Measurements from ENCODE around the gene SASH1.

SASH1 gene

DNA sequence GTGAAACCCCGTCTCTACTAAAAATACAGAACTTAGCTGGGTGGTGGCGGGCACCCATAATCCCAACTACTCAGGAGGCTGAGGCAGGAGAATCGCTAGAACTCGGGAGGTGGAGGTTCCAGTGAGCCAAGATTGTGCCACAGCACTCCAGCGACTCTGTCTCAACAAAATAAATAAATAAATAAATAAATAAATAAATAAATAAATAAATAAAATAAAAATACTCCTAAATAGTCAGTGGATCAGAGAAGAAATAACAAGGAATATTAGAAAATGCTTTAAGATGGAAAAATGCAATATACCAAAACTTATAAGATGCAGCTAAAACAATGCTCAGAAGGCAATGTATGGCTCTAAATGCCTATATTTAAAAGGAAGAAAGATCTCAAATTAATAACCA lies 39.0 kb upstream of the SASH1 start:
- Histone ChIP-seq H3K4me3 (ENCODE audit: low read depth in 1 of 2, low read length in 2 of 2) (no peak overlapping the region), H4K20me1 (ENCODE audit: insufficient read depth, low read length) (no peaks in the 10 kb centered on the region), H3K9me3 (ENCODE audit: insufficient read depth, low read length, severe bottlenecking) (no peaks in the 10 kb centered on the region), H3K79me2 (ENCODE audit: insufficient read depth, low read length) (no peaks in the 10 kb centered on the region), H3K4me2 (ENCODE audit: insufficient read depth, low read length) (no peak overlapping the region), H3K9ac (ENCODE audit: low read depth, low read length) (no peak overlapping the region), H2AFZ (ENCODE audit: low read depth, low read length) (no peak overlapping the region), H3K27me3 (ENCODE audit: insufficient read depth, low read length, poor library complexity) (no peaks in the 10 kb centered on the region), H3K36me3 (ENCODE audit: insufficient read depth, low read length) (no peaks in the 10 kb centered on the region), H3K27ac (ENCODE audit: low read length) (no peak overlapping the region), H3K4me1 (ENCODE audit: insufficient read depth, low read length) (no peaks in the 10 kb centered on the region)
- DNase-seq (no peak), ATAC-seq (ENCODE audit: insufficient read depth, low read depth) (no peak)
- TF ChIP-seq EZH2 (IDR thresholded peaks at IDR 0.05; ENCODE audit: borderline replicate concordance, low read depth, low read length, severe bottlenecking): no peak
- TF ChIP-seq, protein P1, sequence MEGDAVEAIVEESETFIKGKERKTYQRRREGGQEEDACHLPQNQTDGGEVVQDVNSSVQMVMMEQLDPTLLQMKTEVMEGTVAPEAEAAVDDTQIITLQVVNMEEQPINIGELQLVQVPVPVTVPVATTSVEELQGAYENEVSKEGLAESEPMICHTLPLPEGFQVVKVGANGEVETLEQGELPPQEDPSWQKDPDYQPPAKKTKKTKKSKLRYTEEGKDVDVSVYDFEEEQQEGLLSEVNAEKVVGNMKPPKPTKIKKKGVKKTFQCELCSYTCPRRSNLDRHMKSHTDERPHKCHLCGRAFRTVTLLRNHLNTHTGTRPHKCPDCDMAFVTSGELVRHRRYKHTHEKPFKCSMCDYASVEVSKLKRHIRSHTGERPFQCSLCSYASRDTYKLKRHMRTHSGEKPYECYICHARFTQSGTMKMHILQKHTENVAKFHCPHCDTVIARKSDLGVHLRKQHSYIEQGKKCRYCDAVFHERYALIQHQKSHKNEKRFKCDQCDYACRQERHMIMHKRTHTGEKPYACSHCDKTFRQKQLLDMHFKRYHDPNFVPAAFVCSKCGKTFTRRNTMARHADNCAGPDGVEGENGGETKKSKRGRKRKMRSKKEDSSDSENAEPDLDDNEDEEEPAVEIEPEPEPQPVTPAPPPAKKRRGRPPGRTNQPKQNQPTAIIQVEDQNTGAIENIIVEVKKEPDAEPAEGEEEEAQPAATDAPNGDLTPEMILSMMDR (IDR thresholded peaks at IDR 0.05; ENCODE audit: borderline replicate concordance, extremely low read depth, low read length, poor library complexity, severe bottlenecking): no peak

DNA sequence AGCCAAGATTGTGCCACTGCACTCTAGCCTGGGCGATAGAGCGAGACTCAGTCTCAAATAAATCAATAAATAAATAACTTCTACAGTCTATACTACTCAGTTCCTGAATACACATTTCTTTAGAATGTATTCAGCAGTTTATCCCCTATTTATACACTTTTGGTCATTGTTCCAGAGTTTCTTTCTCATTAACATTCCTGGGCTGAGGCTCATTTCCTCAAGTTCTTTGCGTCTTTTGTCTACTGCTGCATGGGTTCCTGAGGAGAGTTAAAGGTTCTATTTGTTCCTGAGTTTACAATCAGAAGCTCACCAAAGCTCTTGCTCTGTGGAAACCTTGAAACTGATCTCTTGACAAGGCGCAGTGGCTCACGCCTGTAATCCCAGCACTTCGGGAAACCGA lies 37.7 kb upstream of the SASH1 start:
- no peak for DNase-seq
- H2AFZ ChIP-seq (ENCODE audit: low read depth, low read length): no peak overlapping the region
- TF ChIP-seq, protein P1 (IDR thresholded peaks at IDR 0.05; ENCODE audit: borderline replicate concordance, extremely low read depth, low read length, poor library complexity, severe bottlenecking): no peak
- no peak for TF ChIP-seq EZH2 (IDR thresholded peaks at IDR 0.05; ENCODE audit: borderline replicate concordance, low read depth, low read length, severe bottlenecking)
- no peaks in the 10 kb centered on the region for H3K36me3 ChIP-seq (ENCODE audit: insufficient read depth, low read length)
- no peak for ATAC-seq (ENCODE audit: insufficient read depth, low read depth)
- no peak overlapping the region for H3K4me3 ChIP-seq (ENCODE audit: low read depth in 1 of 2, low read length in 2 of 2)
- H3K27ac ChIP-seq (ENCODE audit: low read length): no peak overlapping the region
- H3K27me3 ChIP-seq (ENCODE audit: insufficient read depth, low read length, poor library complexity): no peaks in the 10 kb centered on the region
- H3K4me2 ChIP-seq (ENCODE audit: insufficient read depth, low read length): no peak overlapping the region
- no peaks in the 10 kb centered on the region for H3K79me2 ChIP-seq (ENCODE audit: insufficient read depth, low read length)
- H3K9ac ChIP-seq (ENCODE audit: low read depth, low read length): no peak overlapping the region
- H3K9me3 ChIP-seq (ENCODE audit: insufficient read depth, low read length, severe bottlenecking): no peaks in the 10 kb centered on the region
- no peaks in the 10 kb centered on the region for H3K4me1 ChIP-seq (ENCODE audit: insufficient read depth, low read length)
- no peaks in the 10 kb centered on the region for H4K20me1 ChIP-seq (ENCODE audit: insufficient read depth, low read length)

- H3K4me2 ChIP-seq (ENCODE audit: insufficient read depth, low read length): no peak overlapping the region
- DNase-seq (no peak), ATAC-seq (ENCODE audit: insufficient read depth, low read depth) (no peak)
- H3K9me3 ChIP-seq (ENCODE audit: insufficient read depth, low read length, severe bottlenecking): no peaks in the 10 kb centered on the region
- no peaks in the 10 kb centered on the region for H3K79me2 ChIP-seq (ENCODE audit: insufficient read depth, low read length)
- TF ChIP-seq, protein P1 (IDR thresholded peaks at IDR 0.05; ENCODE audit: borderline replicate concordance, extremely low read depth, low read length, poor library complexity, severe bottlenecking): no peak
- no peak for TF ChIP-seq EZH2 (IDR thresholded peaks at IDR 0.05; ENCODE audit: borderline replicate concordance, low read depth, low read length, severe bottlenecking)
- H3K27ac ChIP-seq (ENCODE audit: low read length): no peak overlapping the region
- H3K27me3 ChIP-seq (ENCODE audit: insufficient read depth, low read length, poor library complexity): no peaks in the 10 kb centered on the region
- H3K4me3 ChIP-seq (ENCODE audit: low read depth in 1 of 2, low read length in 2 of 2): no peak overlapping the region
- H2AFZ ChIP-seq (ENCODE audit: low read depth, low read length): no peak overlapping the region
- no peaks in the 10 kb centered on the region for H3K4me1 ChIP-seq (ENCODE audit: insufficient read depth, low read length)
- H4K20me1 ChIP-seq (ENCODE audit: insufficient read depth, low read length): no peaks in the 10 kb centered on the region
- no peaks in the 10 kb centered on the region for H3K36me3 ChIP-seq (ENCODE audit: insufficient read depth, low read length)
- no peak overlapping the region for H3K9ac ChIP-seq (ENCODE audit: low read depth, low read length)
These were observed 36.4 kb upstream of the SASH1 start for GRCh38 chr6:148306286-148306685.

- Histone ChIP-seq H3K79me2 (ENCODE audit: insufficient read depth, low read length) (no peaks in the 10 kb centered on the region), H3K36me3 (ENCODE audit: insufficient read depth, low read length) (no peaks in the 10 kb centered on the region), H2AFZ (ENCODE audit: low read depth, low read length) (no peak overlapping the region), H3K4me3 (ENCODE audit: low read depth in 1 of 2, low read length in 2 of 2) (no peak overlapping the region), H3K9ac (ENCODE audit: low read depth, low read length) (no peak overlapping the region), H3K4me1 (ENCODE audit: insufficient read depth, low read length) (no peaks in the 10 kb centered on the region), H3K27ac (ENCODE audit: low read length) (no peak overlapping the region), H3K27me3 (ENCODE audit: insufficient read depth, low read length, poor library complexity) (no peaks in the 10 kb centered on the region), H3K9me3 (ENCODE audit: insufficient read depth, low read length, severe bottlenecking) (no peaks in the 10 kb centered on the region), H4K20me1 (ENCODE audit: insufficient read depth, low read length) (no peaks in the 10 kb centered on the region), H3K4me2 (ENCODE audit: insufficient read depth, low read length) (no peak overlapping the region)
- TF ChIP-seq, protein P1 (IDR thresholded peaks at IDR 0.05; ENCODE audit: borderline replicate concordance, extremely low read depth, low read length, poor library complexity, severe bottlenecking): no peak
- TF ChIP-seq EZH2 (IDR thresholded peaks at IDR 0.05; ENCODE audit: borderline replicate concordance, low read depth, low read length, severe bottlenecking): no peak
- ATAC-seq (ENCODE audit: insufficient read depth, low read depth): no peak
- DNase-seq: no peak
These were observed 35.2 kb upstream of the SASH1 start for GRCh38 chr6:148307405-148307804.
